Measurements from ENCODE around the gene NUP37. TPM values are rescaled to one million over a fixed set of nuclear protein-coding genes. Genes with fewer than 3 reads are reported as not detected.

The NUP37 gene
- total RNA-seq, 1 experiment from 2014 or later: 72.4 TPM

DNA sequence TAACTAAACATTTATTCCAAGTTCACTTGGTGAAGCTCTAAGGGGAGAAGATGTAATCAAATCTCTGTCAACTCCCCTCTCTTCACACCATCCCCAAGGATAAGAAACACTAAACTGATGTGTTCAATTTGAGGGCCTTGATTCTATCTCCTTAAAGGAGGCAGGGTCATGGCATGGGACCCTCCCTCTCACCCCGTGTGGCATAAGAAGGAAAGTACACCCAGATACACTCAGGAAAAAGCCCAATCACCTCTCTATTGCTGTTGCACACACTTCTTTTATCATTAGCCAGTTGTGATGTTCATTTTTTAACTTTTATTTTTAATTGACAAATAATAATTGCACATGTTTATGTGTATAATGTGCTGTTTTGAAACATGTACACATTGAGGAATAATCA lies 93.2 kb downstream of the NUP37 start:
- H3K4me2 ChIP-seq: no peak overlapping the region
- no peaks in the 10 kb centered on the region for H3K9me3 ChIP-seq (ENCODE audit: insufficient read depth, low read depth)
- no peaks in the 10 kb centered on the region for H3K79me2 ChIP-seq (ENCODE audit: low read depth)
- no peaks in the 10 kb centered on the region for H3K36me3 ChIP-seq (ENCODE audit: low read depth)
- no peak for DNase-seq
- no peaks in the 10 kb centered on the region for H4K20me1 ChIP-seq (ENCODE audit: insufficient read depth)
- BruUV-seq (replicated peaks): no TSS peak
- H2AFZ ChIP-seq: no peak overlapping the region
- no peaks in the 10 kb centered on the region for H3K27me3 ChIP-seq (ENCODE audit: insufficient read depth, low read depth)
- no peak overlapping the region for H3K4me3 ChIP-seq
- no peaks in the 10 kb centered on the region for H3K9me2 ChIP-seq (ENCODE audit: insufficient read depth)
- ChIA-PET CTCF (no interaction called here), POLR2A (ENCODE audit: unreplicated experiment) (no interaction called here)
- 0 out of 2 replicates have a peak, but pooled peaks have one; percentile 17 for TF ChIP-seq CTCF (conservative IDR thresholded peaks at IDR 0.05)
- no peak for TF ChIP-seq EZH2 (IDR thresholded peaks at IDR 0.05; ENCODE audit: low read depth)
- H3F3A ChIP-seq (ENCODE audit: insufficient read depth, low read depth): no peaks in the 10 kb centered on the region
- no peaks in the 10 kb centered on the region for H3K4me1 ChIP-seq (replicated peaks; ENCODE audit: insufficient read depth)
- H3K27ac ChIP-seq: no peak overlapping the region
- intact Hi-C loops (cut with micrococcal nuclease; ENCODE audit: unreplicated experiment): no loop called here

DNA sequence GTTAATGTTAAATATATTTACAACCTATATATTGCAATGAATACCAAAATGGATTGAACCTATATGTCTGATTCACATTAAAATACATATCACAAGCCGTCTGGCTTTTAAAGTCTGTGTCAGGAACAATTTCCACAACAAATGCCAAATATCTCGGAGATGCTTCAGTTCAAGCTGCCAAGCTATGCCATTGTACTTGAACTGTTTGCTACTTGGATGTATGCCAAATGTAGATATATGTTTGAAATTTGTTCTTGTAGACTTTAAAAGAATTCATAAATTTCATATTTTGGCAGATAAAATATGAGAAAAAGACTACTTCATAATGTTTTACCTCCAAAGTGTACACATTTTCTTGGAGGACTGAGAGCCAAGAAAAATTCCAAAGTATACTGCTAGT lies 95.1 kb downstream of the NUP37 start:
- Histone ChIP-seq H3K4me2 (no peak overlapping the region), H4K20me1 (ENCODE audit: insufficient read depth) (no peaks in the 10 kb centered on the region), H3K4me3 (no peak overlapping the region), H3K36me3 (ENCODE audit: low read depth) (no peaks in the 10 kb centered on the region), H3K27me3 (ENCODE audit: insufficient read depth, low read depth) (no peaks in the 10 kb centered on the region), H3K9me3 (ENCODE audit: insufficient read depth, low read depth) (no peaks in the 10 kb centered on the region), H2AFZ (no peak overlapping the region), H3K4me1 (replicated peaks; ENCODE audit: insufficient read depth) (no peaks in the 10 kb centered on the region), H3F3A (ENCODE audit: insufficient read depth, low read depth) (no peaks in the 10 kb centered on the region), H3K27ac (no peak overlapping the region), H3K79me2 (ENCODE audit: low read depth) (no peaks in the 10 kb centered on the region), H3K9me2 (ENCODE audit: insufficient read depth) (no peaks in the 10 kb centered on the region)
- ChIA-PET CTCF (no interaction called here), POLR2A (ENCODE audit: unreplicated experiment) (no interaction called here)
- TF ChIP-seq CTCF (conservative IDR thresholded peaks at IDR 0.05): no peak
- no peak for TF ChIP-seq EZH2 (IDR thresholded peaks at IDR 0.05; ENCODE audit: low read depth)
- intact Hi-C loops (cut with micrococcal nuclease; ENCODE audit: unreplicated experiment): no loop called here
- no TSS peak for BruUV-seq (replicated peaks)
- no peak for DNase-seq

- H3K9me3 ChIP-seq (ENCODE audit: insufficient read depth, low read depth): no peaks in the 10 kb centered on the region
Measured at GRCh38 chr12:102023343-102023930, 96.5 kb downstream of the NUP37 start.

More at GRCh38 chr12:102023343-102023930, 96.5 kb downstream of the NUP37 start:
- H3F3A ChIP-seq (ENCODE audit: insufficient read depth, low read depth): no peaks in the 10 kb centered on the region
- no peak overlapping the region for H3K4me2 ChIP-seq
- H3K27ac ChIP-seq: no peak overlapping the region
- DNase-seq: no peak
- CTCF ChIA-PET: no interaction called here
- BruUV-seq (replicated peaks): no TSS peak
- intact Hi-C loops (cut with micrococcal nuclease; ENCODE audit: unreplicated experiment): no loop called here
- H4K20me1 ChIP-seq (ENCODE audit: insufficient read depth): no peaks in the 10 kb centered on the region
- H3K27me3 ChIP-seq (ENCODE audit: insufficient read depth, low read depth): no peaks in the 10 kb centered on the region
- no peak for TF ChIP-seq EZH2 (IDR thresholded peaks at IDR 0.05; ENCODE audit: low read depth)
- no peak for TF ChIP-seq CTCF (conservative IDR thresholded peaks at IDR 0.05)
- POLR2A ChIA-PET (ENCODE audit: unreplicated experiment): no interaction called here
- no peaks in the 10 kb centered on the region for H3K4me1 ChIP-seq (replicated peaks; ENCODE audit: insufficient read depth)
- no peaks in the 10 kb centered on the region for H3K36me3 ChIP-seq (ENCODE audit: low read depth)
- H3K9me2 ChIP-seq (ENCODE audit: insufficient read depth): no peaks in the 10 kb centered on the region
- no peak overlapping the region for H3K4me3 ChIP-seq
- H2AFZ ChIP-seq: no peak overlapping the region
- no peaks in the 10 kb centered on the region for H3K79me2 ChIP-seq (ENCODE audit: low read depth)

Other genes starting within 250 kb of the NUP37 start
- gene DRAM1, start 242.5 kb downstream of the NUP37 start, total RNA-seq (2021): 6.0 and 6.2 TPM in 2 replicates
- gene WASHC3, start 58.1 kb downstream of the NUP37 start, total RNA-seq (2021): 20.9 and 29.7 TPM in 2 replicates
- 12.8 and 16.2 TPM in 2 replicates for gene PARPBP, start 69 bp upstream of the NUP37 start, total RNA-seq (2021)
- not detected in 2 replicates for gene PMCH, start 77.7 kb upstream of the NUP37 start, total RNA-seq (2021)

Data from PC-9 (cell line).